ENCODE results near the gene VSNL1. TPM values are rescaled to one million over a fixed set of nuclear protein-coding genes. Genes with fewer than 3 reads are reported as not detected.

The VSNL1 gene
- total and polyA plus RNA-seq, 2 experiments from 2014 or later: 3.9 to 4.1 TPM

GRCh38 chr2:17576802-17577201 is 36.3 kb downstream of the VSNL1 start:
- no peak for TF ChIP-seq CTCF (IDR thresholded peaks at IDR 0.05; ENCODE audit: low read depth, low read length)
- Histone ChIP-seq H3K36me3 (no peaks in the 10 kb centered on the region), H3K4me1 (ENCODE audit: low read depth) (no peaks in the 10 kb centered on the region), H3K4me3 (no peak overlapping the region), H3K27me3 (no peaks in the 10 kb centered on the region), H3K9me3 (ENCODE audit: low read depth) (no peaks in the 10 kb centered on the region), H3K27ac (no peak overlapping the region)
- DNase-seq (ENCODE audit: low read depth in 1 of 2, low spot score in 1 of 2): no peak

GRCh38 chr2:17578466-17578928 is 38.0 kb downstream of the VSNL1 start:
- H3K4me3 ChIP-seq: no peak overlapping the region
- DNase-seq (ENCODE audit: low read depth in 1 of 2, low spot score in 1 of 2): no peak
- H3K4me1 ChIP-seq (ENCODE audit: low read depth): no peaks in the 10 kb centered on the region
- no peaks in the 10 kb centered on the region for H3K27me3 ChIP-seq
- H3K36me3 ChIP-seq: no peaks in the 10 kb centered on the region
- no peak overlapping the region for H3K27ac ChIP-seq
- TF ChIP-seq CTCF (IDR thresholded peaks at IDR 0.05; ENCODE audit: low read depth, low read length): no peak
- no peaks in the 10 kb centered on the region for H3K9me3 ChIP-seq (ENCODE audit: low read depth)

- DNase-seq (ENCODE audit: low read depth in 1 of 2, low spot score in 1 of 2): no peak
- no peaks in the 10 kb centered on the region for H3K4me1 ChIP-seq (ENCODE audit: low read depth)
These were observed 39.3 kb downstream of the VSNL1 start for GRCh38 chr2:17579605-17580318.

DNA sequence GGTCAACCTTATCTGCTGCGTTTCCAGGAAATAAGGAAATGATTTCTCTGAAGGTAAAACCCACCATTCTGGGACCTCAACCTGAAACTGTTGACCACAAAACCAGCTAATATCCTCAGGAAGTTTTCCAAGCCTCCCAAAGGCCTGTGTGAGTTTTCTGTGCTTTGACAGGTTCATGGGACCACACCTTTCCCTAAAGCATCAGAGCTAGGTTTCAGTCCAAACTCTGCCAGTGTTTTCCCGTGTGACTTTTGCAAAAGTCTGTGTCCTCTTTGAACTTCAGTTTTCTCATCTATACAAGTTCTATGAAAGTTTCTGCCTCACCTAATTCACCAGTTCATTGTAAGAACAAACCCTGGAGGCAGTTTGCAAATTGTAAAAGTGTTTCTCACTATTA is 39.8 kb downstream of the VSNL1 start:
- no peak overlapping the region for H3K4me3 ChIP-seq
- no peak for DNase-seq (ENCODE audit: low read depth in 1 of 2, low spot score in 1 of 2)
- TF ChIP-seq CTCF (IDR thresholded peaks at IDR 0.05; ENCODE audit: low read depth, low read length): no peak

More at GRCh38 chr2:17579605-17580318, 39.3 kb downstream of the VSNL1 start:
- no peaks in the 10 kb centered on the region for H3K36me3 ChIP-seq
- H3K27me3 ChIP-seq: no peaks in the 10 kb centered on the region
- H3K9me3 ChIP-seq (ENCODE audit: low read depth): no peaks in the 10 kb centered on the region
- TF ChIP-seq CTCF (IDR thresholded peaks at IDR 0.05; ENCODE audit: low read depth, low read length): no peak
- H3K4me3 ChIP-seq: no peak overlapping the region
- no peak overlapping the region for H3K27ac ChIP-seq

GRCh38 chr2:17581831-17582230 is 41.3 kb downstream of the VSNL1 start:
- DNase-seq (ENCODE audit: low read depth in 1 of 2, low spot score in 1 of 2): no peak
- H3K4me1 ChIP-seq (ENCODE audit: low read depth): no peaks in the 10 kb centered on the region
- TF ChIP-seq CTCF (IDR thresholded peaks at IDR 0.05; ENCODE audit: low read depth, low read length): no peak

More for the DNA sequence above, 39.8 kb downstream of the VSNL1 start:
- Histone ChIP-seq H3K36me3 (no peaks in the 10 kb centered on the region), H3K27ac (no peak overlapping the region), H3K27me3 (no peaks in the 10 kb centered on the region), H3K9me3 (ENCODE audit: low read depth) (no peaks in the 10 kb centered on the region), H3K4me1 (ENCODE audit: low read depth) (no peaks in the 10 kb centered on the region)

More at GRCh38 chr2:17581831-17582230, 41.3 kb downstream of the VSNL1 start:
- H3K9me3 ChIP-seq (ENCODE audit: low read depth): no peaks in the 10 kb centered on the region
- H3K4me3 ChIP-seq: no peak overlapping the region
- H3K27ac ChIP-seq: no peak overlapping the region
- H3K27me3 ChIP-seq: no peaks in the 10 kb centered on the region
- no peaks in the 10 kb centered on the region for H3K36me3 ChIP-seq

Measured in cardiac muscle cell (in vitro differentiated cells and primary cell).